HL-60 (cell line): ENCODE measurements around the gene NARF.

Source experiments
- GABPA ChIP-seq: IDR thresholded peaks from 2 replicates; pipeline ENCODE4 v1.6.1; 2012; ENCODE audit warnings: low read depth
- POLR2AphosphoS5 ChIP-seq: IDR thresholded peaks from 2 replicates; pipeline ENCODE4 v1.6.1; 2012; ENCODE audit warnings: low read depth
- TF ChIP-seq, protein P1 (sequence below): IDR thresholded peaks from one replicate; pipeline ENCODE4 v1.5.1; 2011; ENCODE audit warnings: low read length, control low read depth, inconsistent platforms; ENCODE audit not compliant: insufficient read depth

- no peak for TF ChIP-seq GABPA
- TF ChIP-seq, protein P1, sequence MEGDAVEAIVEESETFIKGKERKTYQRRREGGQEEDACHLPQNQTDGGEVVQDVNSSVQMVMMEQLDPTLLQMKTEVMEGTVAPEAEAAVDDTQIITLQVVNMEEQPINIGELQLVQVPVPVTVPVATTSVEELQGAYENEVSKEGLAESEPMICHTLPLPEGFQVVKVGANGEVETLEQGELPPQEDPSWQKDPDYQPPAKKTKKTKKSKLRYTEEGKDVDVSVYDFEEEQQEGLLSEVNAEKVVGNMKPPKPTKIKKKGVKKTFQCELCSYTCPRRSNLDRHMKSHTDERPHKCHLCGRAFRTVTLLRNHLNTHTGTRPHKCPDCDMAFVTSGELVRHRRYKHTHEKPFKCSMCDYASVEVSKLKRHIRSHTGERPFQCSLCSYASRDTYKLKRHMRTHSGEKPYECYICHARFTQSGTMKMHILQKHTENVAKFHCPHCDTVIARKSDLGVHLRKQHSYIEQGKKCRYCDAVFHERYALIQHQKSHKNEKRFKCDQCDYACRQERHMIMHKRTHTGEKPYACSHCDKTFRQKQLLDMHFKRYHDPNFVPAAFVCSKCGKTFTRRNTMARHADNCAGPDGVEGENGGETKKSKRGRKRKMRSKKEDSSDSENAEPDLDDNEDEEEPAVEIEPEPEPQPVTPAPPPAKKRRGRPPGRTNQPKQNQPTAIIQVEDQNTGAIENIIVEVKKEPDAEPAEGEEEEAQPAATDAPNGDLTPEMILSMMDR, result no peak
- TF ChIP-seq POLR2AphosphoS5, result no peak
Observed at GRCh38 chr17:82419540-82419939, 39.0 kb upstream of the NARF start.
